K562 treated with DMSO at 1 percent for 24 hours (cell line): ENCODE results near the gene SYT2. TPM values are rescaled to one million over a fixed set of nuclear protein-coding genes. Genes with fewer than 3 reads are reported as not detected.

ENCODE experiments used
- total RNA-seq: library from RNA; unstranded; fragments of 300-600 nt; gene quantifications from 2 replicates; pipeline ENCODE4 v1.2.3, GENCODE V29; 2022; ENCODE audit warnings: low read depth; ENCODE audit not compliant: insufficient read depth

Gene SYT2
- 0.03 TPM in 1 of 2 replicates, not detected in the other for total RNA-seq

GRCh38 chr1:202710070-202711045 is at the start of gene SYT2:
TSS of gene SYT2 (minus strand) at chr1:202710454. CDS start at chr1:202605772, 104,682 bp downstream.

Other genes with a start within 250 kb of the SYT2 start
- 30.8 and 33.6 TPM in 2 replicates for gene KDM5B, start 98.0 kb upstream of the SYT2 start, total RNA-seq
- 1.7 and 3.2 TPM in 2 replicates for gene PCAT6, start 100.5 kb upstream of the SYT2 start, total RNA-seq
- gene RABIF, start 178.7 kb upstream of the SYT2 start, total RNA-seq = 21.2 and 23.1 TPM in 2 replicates
- 23.3 and 24.6 TPM in 2 replicates for gene KLHL12, start 216.8 kb upstream of the SYT2 start, total RNA-seq
- gene ADIPOR1, start 247.9 kb upstream of the SYT2 start, total RNA-seq = 118 and 120 TPM in 2 replicates